SHP77 treated with DMSO at 0.1 percent for 48 hours (cell line): ENCODE measurements around the gene NTN3.
"Not testable (repeated sequence)": the region's sequence is repeated elsewhere in the genome, so short reads cannot be mapped to it uniquely, and the experiment has no call there.

Experiments
- DNase-seq: peaks from one replicate; lab custom pipeline; 2025; lab: John Stamatoyannopoulos, UW

NTN3 gene

DNA sequence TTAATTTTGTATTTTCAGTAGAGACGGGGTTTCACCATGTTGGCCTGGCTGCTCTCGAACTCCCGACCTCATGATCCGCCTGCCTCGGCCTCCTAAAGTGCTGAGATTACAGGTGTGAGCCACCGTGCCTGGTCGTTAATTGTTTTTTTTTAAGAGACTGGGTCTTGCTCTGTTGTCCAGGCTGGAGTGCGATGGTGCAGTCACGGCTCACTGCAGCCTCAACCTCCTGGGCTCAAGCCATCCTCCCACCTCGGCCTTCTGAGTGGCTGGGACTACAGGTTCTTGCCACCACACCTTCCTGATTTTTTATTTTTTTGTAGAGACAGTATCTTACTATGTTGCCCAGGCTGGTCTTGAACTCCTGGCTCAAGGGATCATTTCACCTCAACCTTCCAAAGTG is 8.9 kb downstream of the NTN3 start:
- not testable (repeated sequence) for DNase-seq

- no peak for DNase-seq
Measured at GRCh38 chr16:2480948-2481347, 9.9 kb downstream of the NTN3 start.

GRCh38 chr16:2481676-2482075 is 10.6 kb downstream of the NTN3 start:
- DNase-seq, result no peak

GRCh38 chr16:2482249-2482648 is 11.2 kb downstream of the NTN3 start:
- no peak for DNase-seq

DNA sequence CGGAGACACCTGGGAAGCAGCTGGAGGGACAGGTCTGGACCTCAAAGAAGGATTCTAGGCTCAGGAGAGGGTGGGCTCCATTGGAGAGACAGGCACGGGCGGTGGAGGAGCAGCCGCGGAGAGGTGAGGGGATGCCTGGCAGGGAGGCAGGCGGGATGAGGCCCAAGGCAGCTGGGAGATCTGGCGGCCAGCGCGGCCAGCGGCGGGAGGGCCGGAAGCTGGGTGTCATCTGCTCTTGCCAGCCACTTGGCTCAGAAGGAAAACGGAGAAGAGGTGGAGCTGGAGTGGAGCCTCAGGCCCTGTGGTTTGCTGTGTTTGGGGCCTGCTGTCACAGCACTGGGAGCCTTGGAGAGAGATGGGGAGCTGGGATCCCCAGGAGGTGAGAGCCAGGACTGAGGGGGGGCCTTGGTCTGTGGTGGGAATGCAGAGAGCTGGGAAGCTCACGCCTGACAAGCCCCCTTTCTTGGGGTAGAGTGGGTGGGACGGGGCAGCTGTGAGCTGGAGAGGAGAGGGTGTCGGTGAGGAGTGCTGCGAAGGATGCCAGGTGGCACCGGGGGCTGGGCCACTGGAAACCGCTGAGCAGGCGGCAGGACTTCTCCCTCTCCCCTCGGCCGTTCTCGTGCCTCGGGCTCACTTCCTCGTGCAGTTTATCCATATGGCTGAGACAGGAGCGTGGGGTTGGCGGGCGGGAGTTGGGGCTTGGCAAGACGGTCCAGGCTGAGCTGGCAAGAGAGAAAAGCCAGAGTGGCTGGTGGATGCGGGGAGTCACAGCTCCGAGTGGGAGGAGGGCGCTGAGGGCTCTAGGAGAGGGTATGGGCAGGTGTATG is 11.8 kb downstream of the NTN3 start:
- no peak for DNase-seq

DNA sequence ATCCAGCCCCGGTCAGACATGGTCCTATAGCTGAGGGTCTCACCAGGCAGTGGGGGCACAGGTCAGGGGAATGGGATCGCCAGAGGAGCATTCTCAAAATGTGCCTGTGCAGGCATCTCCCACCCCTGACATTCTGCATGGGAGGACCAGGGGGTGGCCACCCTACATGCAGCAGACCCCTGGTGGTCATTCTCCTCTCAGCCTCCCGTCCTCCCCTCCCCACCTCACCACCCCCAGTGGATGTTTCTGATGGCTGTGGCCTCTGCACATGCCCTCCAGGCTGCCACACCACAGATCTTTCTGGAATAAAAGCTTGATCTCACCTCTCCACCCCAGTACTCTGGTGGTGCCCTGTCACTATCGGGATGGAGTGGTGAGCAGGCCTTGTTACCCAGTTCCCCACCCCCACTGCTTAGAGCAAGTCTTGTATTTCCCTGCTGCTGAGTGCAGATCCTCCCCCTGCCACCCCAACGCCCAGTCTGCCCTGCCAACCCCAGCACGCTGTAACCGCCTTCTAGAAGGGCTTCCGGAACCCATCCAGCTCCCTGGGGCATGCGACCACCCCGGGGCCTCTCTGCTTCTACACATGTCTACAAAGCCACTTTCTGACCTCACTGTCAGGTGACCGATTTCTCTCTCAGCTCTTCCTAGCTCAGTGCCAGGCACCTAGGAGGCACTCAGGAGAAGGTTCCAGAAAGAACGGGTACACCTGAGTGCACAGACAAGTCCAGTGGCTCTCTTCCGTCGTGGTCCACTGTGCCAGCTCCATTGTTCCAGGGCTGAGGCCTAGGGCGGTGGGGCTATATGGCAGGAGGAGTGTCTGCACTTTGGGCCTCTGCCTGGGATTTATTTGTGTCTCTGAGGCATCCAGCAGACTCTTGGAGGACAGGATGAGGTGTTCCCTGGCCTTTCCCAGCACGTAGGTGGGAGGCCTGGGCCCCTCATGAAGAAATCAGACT is 13.1 kb downstream of the NTN3 start:
- no peak for DNase-seq

DNA sequence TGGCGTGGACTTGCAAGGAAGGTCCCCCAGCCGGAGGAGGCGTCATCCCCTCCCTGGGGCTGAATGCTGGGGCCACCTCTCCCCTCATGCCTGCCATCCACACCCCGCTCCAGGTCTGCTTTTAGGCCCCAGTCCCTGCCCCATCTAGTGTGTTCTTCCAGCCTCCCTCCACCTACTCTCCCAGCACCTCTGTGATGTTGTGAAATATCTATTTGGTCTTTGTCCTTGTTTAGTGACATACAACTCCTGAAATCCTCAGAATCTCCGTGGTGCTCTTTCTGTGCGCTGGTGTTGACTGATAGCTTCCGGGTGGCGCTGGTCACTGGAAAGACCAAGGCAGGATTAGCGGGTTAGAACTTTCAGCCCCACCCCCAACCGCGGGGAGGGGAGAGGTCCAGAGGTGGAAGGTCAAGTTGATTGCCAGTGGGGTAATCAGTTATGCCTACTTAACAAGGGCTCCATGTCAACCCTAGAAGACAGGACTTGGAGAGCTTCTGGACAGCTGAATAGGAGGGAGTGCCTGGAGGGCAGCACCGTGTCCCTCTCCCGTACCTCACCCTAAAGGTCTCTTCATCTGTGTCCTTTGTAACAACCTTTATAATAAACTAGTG is 13.9 kb downstream of the NTN3 start:
- no peak for DNase-seq

GRCh38 chr16:2485811-2486507 is 14.9 kb downstream of the NTN3 start:
- no peak for DNase-seq

DNA sequence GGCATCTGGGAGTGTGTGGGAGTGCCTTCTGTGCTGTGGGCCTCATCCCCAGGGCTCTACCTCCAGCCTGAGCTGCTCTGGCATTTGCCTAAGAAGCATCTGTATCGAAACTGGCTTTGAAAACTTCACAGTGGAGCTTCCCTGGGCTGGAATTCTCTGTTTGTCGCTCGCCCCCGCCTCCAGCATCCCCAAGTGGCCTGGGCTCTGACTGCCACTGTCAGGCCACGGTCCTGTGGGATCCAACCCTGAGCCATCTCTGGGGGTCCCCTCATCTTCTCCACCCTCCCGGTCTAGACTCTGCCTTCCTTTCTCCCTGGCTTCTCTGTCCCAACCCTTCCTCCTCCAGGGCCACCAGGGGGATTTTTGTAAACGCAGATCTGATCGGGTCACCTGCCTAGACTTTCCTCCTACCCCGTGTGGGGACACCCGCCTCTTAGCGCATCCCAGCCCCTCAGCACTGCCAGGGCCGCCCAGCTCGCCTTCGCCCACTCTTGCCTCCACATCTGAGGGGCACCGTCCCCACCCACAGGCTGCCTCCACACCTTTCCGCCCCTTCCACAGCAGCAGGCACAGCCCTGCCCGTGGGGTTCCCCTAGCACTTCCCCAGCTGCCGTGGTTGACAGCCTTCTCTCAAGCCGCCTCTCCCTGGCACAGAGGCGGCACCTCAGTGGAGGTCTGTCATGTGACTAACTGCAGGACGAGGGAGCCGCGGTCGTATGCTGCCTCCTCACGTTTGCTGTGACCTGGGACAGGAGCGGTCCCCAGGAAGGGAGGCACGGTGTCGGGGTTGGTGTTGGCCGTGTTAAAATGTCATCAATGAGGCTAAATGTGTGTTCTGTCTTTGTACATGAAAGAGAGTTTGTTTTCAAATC is 15.8 kb downstream of the NTN3 start:
- DNase-seq, result no peak

- no peak for DNase-seq
Measured at GRCh38 chr16:2487517-2487842, 16.4 kb downstream of the NTN3 start.

DNA sequence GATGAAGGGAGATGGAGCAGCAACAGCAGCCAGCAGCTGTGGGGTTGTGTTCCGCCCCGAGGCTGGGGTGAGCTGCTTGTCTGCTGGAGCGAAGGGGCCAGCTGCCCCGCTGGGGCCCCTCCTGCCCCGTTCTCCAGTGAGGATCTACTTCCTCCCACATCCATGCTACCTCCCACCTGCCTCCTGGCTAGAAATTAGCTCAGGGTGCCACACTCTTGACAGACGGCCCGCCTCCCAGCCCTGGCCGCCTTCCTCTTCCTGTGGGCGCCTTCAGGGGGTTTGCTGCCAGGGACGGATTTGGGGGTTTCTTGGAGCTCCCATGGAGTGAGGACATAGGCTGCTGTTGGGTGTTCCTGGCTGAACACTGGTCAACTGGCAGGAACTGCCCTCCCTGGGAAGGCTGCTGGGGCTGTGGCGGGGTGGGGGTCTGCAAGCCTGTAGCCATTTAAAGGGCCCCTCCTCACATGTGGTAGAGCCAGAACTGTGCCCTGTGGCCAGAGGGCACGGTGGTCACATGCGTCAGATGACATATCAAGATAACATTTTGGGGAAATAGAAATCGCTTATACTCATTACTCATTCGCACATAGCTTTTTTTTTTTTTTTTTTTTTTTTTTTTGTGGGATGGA is 16.9 kb downstream of the NTN3 start:
- no peak for DNase-seq

DNA sequence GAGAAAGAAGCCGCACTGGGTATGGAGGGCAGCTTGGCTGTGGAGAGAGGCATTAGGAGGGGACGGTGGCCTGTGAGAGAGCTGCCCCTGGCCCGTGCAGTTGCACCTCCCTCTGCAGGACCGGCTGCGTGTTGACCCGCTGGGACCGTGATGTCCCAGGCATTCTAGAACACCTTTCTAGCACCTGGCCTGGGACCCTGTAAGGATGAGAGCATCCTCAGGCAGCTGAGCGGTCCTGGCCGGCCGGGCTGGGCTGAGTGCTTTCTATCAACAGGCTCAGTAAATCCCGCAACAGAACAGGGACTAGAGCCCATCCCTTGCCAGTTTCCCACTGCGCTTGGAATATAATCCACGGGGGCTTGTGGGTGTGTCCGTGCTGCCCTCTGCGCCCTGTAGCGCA is 18.5 kb downstream of the NTN3 start:
- DNase-seq, result no peak

- DNase-seq, result no peak
Measured at GRCh38 chr16:2490190-2491105, 19.4 kb downstream of the NTN3 start.

DNA sequence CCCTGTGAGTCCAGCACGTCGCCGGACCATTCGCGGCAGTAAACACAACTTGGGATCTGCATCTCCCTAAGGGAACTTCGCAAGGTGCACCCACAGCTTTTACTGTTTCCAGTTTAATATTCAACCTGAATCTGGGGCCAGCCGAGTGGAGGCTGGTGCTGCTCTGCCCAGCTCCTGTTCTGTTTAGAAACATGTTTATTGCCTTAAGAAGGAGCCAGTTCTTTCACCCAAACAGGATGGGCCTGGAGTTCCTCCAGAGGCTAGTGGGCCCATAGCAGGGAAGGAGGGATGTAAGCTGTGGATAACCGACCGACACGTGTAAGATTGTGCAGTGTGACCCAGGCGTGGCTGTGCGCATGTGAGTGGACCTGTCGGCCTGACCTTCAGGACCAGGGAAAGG is 21.2 kb downstream of the NTN3 start:
- no peak for DNase-seq

- DNase-seq, result no peak
Measured at GRCh38 chr16:2493605-2494004, 22.5 kb downstream of the NTN3 start.

DNA sequence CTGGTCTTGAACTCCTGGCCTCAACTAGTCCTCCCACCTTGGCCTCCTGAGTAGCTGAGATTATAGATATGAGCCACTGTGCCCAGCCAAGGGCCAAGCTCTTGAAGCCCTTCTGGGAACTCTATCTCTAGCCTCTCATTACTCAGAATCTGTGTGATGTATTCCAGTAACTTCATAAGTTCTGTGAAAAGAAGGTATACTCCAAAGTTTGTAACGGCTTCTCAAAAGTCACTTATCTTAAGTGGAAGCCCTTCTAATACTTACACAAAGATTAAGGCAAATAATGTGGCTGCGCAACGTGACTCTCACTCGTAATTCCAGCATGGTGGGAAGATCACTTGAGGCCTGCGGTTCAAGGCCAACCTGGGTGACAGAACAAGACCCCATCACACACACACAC is 23.5 kb downstream of the NTN3 start:
- DNase-seq, result no peak

DNA sequence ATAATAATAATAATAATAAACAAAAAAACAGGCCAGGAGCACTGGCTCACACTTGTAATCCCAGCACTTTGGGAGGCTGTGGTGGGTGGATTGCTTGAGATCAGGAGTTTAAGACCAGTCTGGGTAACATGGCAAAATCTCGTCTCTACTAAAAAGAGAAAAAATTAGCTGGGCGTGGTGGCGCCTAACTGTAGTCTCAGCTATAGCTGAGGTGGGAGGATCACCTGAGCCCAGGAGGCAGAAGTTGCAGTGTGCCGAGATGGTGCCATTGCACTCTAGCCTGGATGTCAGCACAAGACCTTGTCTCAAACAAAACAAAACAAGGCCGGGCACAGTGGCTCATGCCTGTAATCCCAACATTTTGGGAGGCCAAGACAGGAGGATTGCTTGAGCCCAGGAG is 23.9 kb downstream of the NTN3 start:
- no peak for DNase-seq

DNA sequence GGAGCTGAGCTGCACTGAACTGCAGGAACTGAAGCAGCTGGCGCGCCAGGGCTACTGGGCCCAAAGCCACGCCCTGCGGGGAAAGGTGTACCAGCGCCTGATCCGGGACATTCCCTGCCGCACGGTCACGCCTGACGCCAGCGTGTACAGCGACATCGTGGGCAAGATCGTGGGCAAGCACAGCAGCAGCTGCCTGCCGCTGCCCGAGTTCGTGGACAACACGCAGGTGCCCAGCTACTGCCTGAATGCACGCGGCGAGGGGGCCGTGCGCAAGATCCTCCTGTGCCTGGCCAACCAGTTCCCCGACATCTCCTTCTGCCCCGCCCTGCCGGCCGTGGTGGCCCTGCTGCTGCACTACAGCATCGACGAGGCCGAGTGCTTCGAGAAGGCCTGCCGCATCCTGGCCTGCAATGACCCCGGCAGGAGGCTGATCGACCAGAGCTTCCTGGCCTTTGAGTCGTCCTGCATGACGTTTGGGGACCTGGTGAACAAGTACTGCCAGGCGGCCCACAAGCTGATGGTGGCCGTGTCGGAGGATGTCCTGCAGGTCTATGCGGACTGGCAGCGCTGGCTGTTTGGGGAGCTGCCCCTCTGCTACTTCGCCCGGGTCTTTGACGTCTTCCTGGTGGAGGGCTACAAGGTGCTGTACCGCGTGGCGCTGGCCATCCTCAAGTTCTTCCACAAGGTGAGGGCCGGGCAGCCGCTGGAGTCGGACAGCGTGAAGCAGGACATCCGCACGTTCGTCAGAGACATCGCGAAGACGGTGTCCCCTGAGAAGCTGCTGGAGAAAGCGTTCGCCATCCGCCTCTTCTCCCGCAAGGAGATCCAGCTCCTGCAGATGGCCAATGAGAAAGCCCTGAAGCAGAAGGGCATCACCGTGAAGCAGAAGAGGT is 25.4 kb downstream of the NTN3 start:
- no peak for DNase-seq
